SU-DHL-6 (cell line): ENCODE data around the gene FAM124A.

Experiments used
- H2AFZ ChIP-seq: fragments of 200-600 bp; sonication (generic); 2 replicates; pipeline ENCODE4 v1.6.1; 2014; ENCODE audit warnings: low read depth, mild to moderate bottlenecking, moderate library complexity, mixed read lengths, antibody characterized with exemption, low read length; ENCODE audit not compliant: severe bottlenecking
- H3F3A ChIP-seq: fragments of 200-600 bp; shearing (Covaris generic); 2 replicates; pipeline ENCODE4 v1.6.0; 2016; ENCODE audit warnings: antibody characterized with exemption, mild to moderate bottlenecking; ENCODE audit not compliant: insufficient read depth
- H3K27ac ChIP-seq: fragments of 200-600 bp; sonication (generic); 2 replicates; pipeline ENCODE4 v1.5.1; 2016; ENCODE audit warnings: low read depth, mild to moderate bottlenecking, low read length, moderate library complexity, mixed read lengths
- H3K27me3 ChIP-seq: fragments of 200-600 bp; sonication (generic), shearing (Covaris generic); 2 replicates; pipeline ENCODE4 v1.6.0; 2014; ENCODE audit warnings: mild to moderate bottlenecking, low read length
- H3K36me3 ChIP-seq: fragments of 200-600 bp; sonication (generic); 2 replicates; pipeline ENCODE4 v1.6.1; 2014; ENCODE audit warnings: mild to moderate bottlenecking, low read length, mixed read lengths
- H3K4me2 ChIP-seq: fragments of 300-600, 200-600 bp; shearing (Covaris generic), sonication (generic); 2 replicates; pipeline ENCODE4 v1.6.0; 2014; ENCODE audit warnings: low read length, low read depth, mild to moderate bottlenecking; ENCODE audit not compliant: poor library complexity, severe bottlenecking
- H3K4me3 ChIP-seq: fragments of 200-600 bp; sonication (generic); 2 replicates; pipeline ENCODE4 v1.5.1; 2014; ENCODE audit warnings: antibody characterized with exemption, low read length, mild to moderate bottlenecking, mixed read lengths; ENCODE audit not compliant: insufficient read depth, poor library complexity, severe bottlenecking
- H3K79me2 ChIP-seq: fragments of 200-600 bp; sonication (generic); 2 replicates; pipeline ENCODE4 v1.6.1; 2014; ENCODE audit warnings: mild to moderate bottlenecking, low read length, moderate library complexity; ENCODE audit not compliant: insufficient read depth
- H3K9ac ChIP-seq: fragments of 200-600 bp; sonication (generic); 2 replicates; pipeline ENCODE4 v1.7.0; 2014; ENCODE audit warnings: mild to moderate bottlenecking, low read length
- H3K9me2 ChIP-seq: fragments of 200-600 bp; sonication (generic); replicated peaks from 2 replicates; pipeline ENCODE4 v1.6.1; 2014; ENCODE audit warnings: low read length; ENCODE audit not compliant: insufficient read depth
- H3K9me3 ChIP-seq: fragments of 200-600 bp; sonication (generic); 2 replicates; pipeline ENCODE4 v1.6.1; 2014; ENCODE audit warnings: low read length, mixed read lengths; ENCODE audit not compliant: insufficient read depth
- H4K20me1 ChIP-seq: fragments of 200-600 bp; sonication (generic); 2 replicates; pipeline ENCODE4 v1.6.1; 2014; ENCODE audit warnings: low read depth, mild to moderate bottlenecking, antibody characterized with exemption, low read length, moderate library complexity, mixed read lengths
- CTCF ChIP-seq: fragments of 200-600 bp; sonication (generic); IDR thresholded peaks from one replicate; pipeline ENCODE4 v1.5.1; 2017; ENCODE audit warnings: antibody characterized with exemption, mild to moderate bottlenecking, low read length, moderate library complexity; ENCODE audit not compliant: insufficient read depth, poor library complexity, severe bottlenecking
- EZH2phosphoT487 ChIP-seq: fragments of 200-600 bp; sonication (generic), shearing (Covaris generic); conservative IDR thresholded peaks from 2 replicates; pipeline ENCODE4 v1.6.1; 2018; ENCODE audit warnings: mild to moderate bottlenecking, antibody characterized with exemption, low read length, moderate library complexity, mixed read lengths

The FAM124A gene

GRCh38 chr13:51235756-51236490, 13.7 kb downstream of the FAM124A start:
- Histone ChIP-seq H3K9me3 (no peaks in the 10 kb centered on the region), H3F3A (no peaks in the 10 kb centered on the region), H3K9ac (no peak overlapping the region), H3K27me3 (no peaks in the 10 kb centered on the region), H2AFZ (no peak overlapping the region), H3K4me3 (no peak overlapping the region), H3K4me2 (no peak overlapping the region), H3K79me2 (no peaks in the 10 kb centered on the region), H3K27ac (no peak overlapping the region), H3K36me3 (no peaks in the 10 kb centered on the region), H3K9me2 (no peaks in the 10 kb centered on the region), H4K20me1 (no peaks in the 10 kb centered on the region)
- TF ChIP-seq EZH2phosphoT487 (no peak), CTCF (no peak)

GRCh38 chr13:51236491-51236792, 14.2 kb downstream of the FAM124A start:
- no peaks in the 10 kb centered on the region for H4K20me1 ChIP-seq

GRCh38 chr13:51237386-51237785, 15.2 kb downstream of the FAM124A start:
- TF ChIP-seq CTCF (no peak), EZH2phosphoT487 (no peak)
- Histone ChIP-seq H3K36me3 (no peaks in the 10 kb centered on the region), H3K9me2 (no peaks in the 10 kb centered on the region), H3K27ac (no peak overlapping the region), H3K4me2 (no peak overlapping the region), H4K20me1 (no peaks in the 10 kb centered on the region), H3F3A (no peaks in the 10 kb centered on the region), H3K4me3 (no peak overlapping the region), H3K27me3 (no peaks in the 10 kb centered on the region), H3K9me3 (no peaks in the 10 kb centered on the region), H2AFZ (no peak overlapping the region), H3K79me2 (no peaks in the 10 kb centered on the region), H3K9ac (no peak overlapping the region)

More at GRCh38 chr13:51236491-51236792, 14.2 kb downstream of the FAM124A start:
- Histone ChIP-seq H3K4me2 (no peak overlapping the region), H3K27me3 (no peaks in the 10 kb centered on the region), H3K27ac (no peak overlapping the region), H3K9me2 (no peaks in the 10 kb centered on the region), H3F3A (no peaks in the 10 kb centered on the region), H3K79me2 (no peaks in the 10 kb centered on the region), H3K9ac (no peak overlapping the region), H3K9me3 (no peaks in the 10 kb centered on the region), H3K4me3 (no peak overlapping the region), H3K36me3 (no peaks in the 10 kb centered on the region), H2AFZ (no peak overlapping the region)
- TF ChIP-seq EZH2phosphoT487 (no peak), CTCF (no peak)
